KG1 (cell line): ENCODE measurements around the gene MRPL28.
"Not testable (repeated sequence)": the region's sequence is repeated elsewhere in the genome, so short reads cannot be mapped to it uniquely, and the experiment has no call there.

Experiments used
- DNase-seq: peaks from one replicate; lab custom pipeline; 2025; lab: John Stamatoyannopoulos, UW

Gene MRPL28

GRCh38 chr16:370443-370842 lies at the start of gene MRPL28:
TSS of gene MRPL28 (minus strand) at chr16:370538. CDS start at chr16:370218, 320 bp downstream.
- peak; percentile 90 for DNase-seq

- not testable (repeated sequence) for DNase-seq
Observed at GRCh38 chr16:415170-415498, 44.8 kb upstream of the MRPL28 start.

GRCh38 chr16:414395-415169 lies 44.2 kb upstream of the MRPL28 start:
- DNase-seq, result no peak

GRCh38 chr16:411576-412265 lies 41.4 kb upstream of the MRPL28 start:
- no peak for DNase-seq

GRCh38 chr16:410516-411178 lies 40.3 kb upstream of the MRPL28 start:
- no peak for DNase-seq

GRCh38 chr16:407253-407652 lies 36.9 kb upstream of the MRPL28 start:
- no peak for DNase-seq

- no peak for DNase-seq
Observed at GRCh38 chr16:405548-406506, 35.5 kb upstream of the MRPL28 start.

- no peak for DNase-seq
Observed at GRCh38 chr16:404971-405486, 34.7 kb upstream of the MRPL28 start.

GRCh38 chr16:401468-402348 lies 31.4 kb upstream of the MRPL28 start, which contains the start of gene DECR2:
TSS of gene DECR2 (plus strand) at chr16:401885. CDS start at chr16:401964, 79 bp downstream.
- peak; percentile 89 for DNase-seq

- DNase-seq, result no peak
Observed at GRCh38 chr16:400061-400591, 29.8 kb upstream of the MRPL28 start.

GRCh38 chr16:399340-400019 lies 29.1 kb upstream of the MRPL28 start:
- DNase-seq, result no peak

GRCh38 chr16:398561-399339 lies 28.4 kb upstream of the MRPL28 start:
- DNase-seq, result no peak

GRCh38 chr16:397736-398332 lies 27.5 kb upstream of the MRPL28 start:
- no peak for DNase-seq

- peak; percentile 25 for DNase-seq
Observed at GRCh38 chr16:397135-397661, 26.9 kb upstream of the MRPL28 start, which contains the start of gene NME4. TSS of gene NME4 (plus strand) at chr16:397199. CDS start at chr16:397223, 24 bp downstream.

GRCh38 chr16:396605-397004 lies 26.3 kb upstream of the MRPL28 start:
- no peak for DNase-seq

GRCh38 chr16:396199-396598 lies 25.9 kb upstream of the MRPL28 start:
- no peak for DNase-seq

- no peak for DNase-seq
Observed at GRCh38 chr16:392450-393030, 22.2 kb upstream of the MRPL28 start.

- DNase-seq, result peak; percentile 29
Observed at GRCh38 chr16:391885-392335, 21.6 kb upstream of the MRPL28 start.
